ENCODE results near the gene ATG101.

The ATG101 gene

DNA sequence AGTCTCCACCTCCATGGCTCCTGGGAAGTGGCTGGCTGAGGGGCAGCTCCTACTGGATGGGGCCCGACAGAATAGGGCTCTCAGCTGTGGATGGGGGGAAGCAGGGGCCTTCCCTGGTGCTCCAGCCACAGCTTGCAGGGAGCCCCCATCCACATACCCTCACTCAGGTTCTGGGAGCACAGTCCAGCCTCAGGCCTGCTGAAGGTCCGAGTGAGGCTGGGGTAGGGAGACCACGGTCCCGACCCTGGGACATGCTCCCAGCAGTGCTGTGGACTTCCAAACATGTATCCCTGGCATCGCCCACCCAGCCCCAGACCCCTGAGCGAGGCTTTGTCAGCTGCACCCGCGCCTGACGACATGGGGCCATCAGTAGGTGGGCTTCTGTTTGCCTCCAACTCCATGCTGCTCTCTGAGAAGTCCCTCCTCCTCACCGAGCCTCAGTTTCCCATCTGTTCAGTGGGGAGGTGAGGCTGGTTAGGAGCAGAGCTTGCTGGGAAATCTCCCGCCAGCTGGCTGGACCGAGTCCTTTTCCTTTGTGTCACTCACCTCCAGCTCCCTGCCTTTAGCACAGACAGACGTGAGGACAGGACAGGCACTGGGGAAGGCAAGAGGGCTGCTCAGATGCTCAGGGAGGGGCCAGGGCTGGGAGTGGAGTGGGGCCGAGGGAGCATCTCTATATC is 9.1 kb upstream of the ATG101 start:
- ATAC-seq, result peak; percentile 3
- TF ChIP-seq GLIS3 (CRISPR knock-in tag; IDR thresholded peaks at IDR 0.05), result no peak

GRCh38 chr12:52061470-52062166 is 8.2 kb upstream of the ATG101 start:
- no peak; the same call in 1 of the 3 replicates for ATAC-seq
- TF ChIP-seq PPARA (CRISPR knock-in tag; IDR thresholded peaks at IDR 0.05; ENCODE audit: borderline replicate concordance) (no peak), OSR1 (CRISPR knock-in tag; IDR thresholded peaks at IDR 0.05) (no peak), ZFP3 (CRISPR knock-in tag; IDR thresholded peaks at IDR 0.05) (no peak), GLIS3 (CRISPR knock-in tag; IDR thresholded peaks at IDR 0.05) (no peak), RARB (CRISPR knock-in tag; IDR thresholded peaks at IDR 0.05) (no peak), ISL1 (CRISPR knock-in tag; IDR thresholded peaks at IDR 0.05) (no peak), TCF4 (CRISPR knock-in tag; IDR thresholded peaks at IDR 0.05; ENCODE audit: borderline replicate concordance) (no peak)

GRCh38 chr12:52062167-52063081 is 7.4 kb upstream of the ATG101 start:
- TF ChIP-seq ISL1 (CRISPR knock-in tag; IDR thresholded peaks at IDR 0.05) (no peak), SNAI2 (CRISPR knock-in tag; IDR thresholded peaks at IDR 0.05) (no peak), ZFP30 (CRISPR knock-in tag; IDR thresholded peaks at IDR 0.05) (no peak), BACH2 (CRISPR knock-in tag; IDR thresholded peaks at IDR 0.05; ENCODE audit: borderline replicate concordance) (no peak), PATZ1 (CRISPR knock-in tag; IDR thresholded peaks at IDR 0.05; ENCODE audit: borderline replicate concordance) (no peak)
- TF ChIP-seq, protein P1, sequence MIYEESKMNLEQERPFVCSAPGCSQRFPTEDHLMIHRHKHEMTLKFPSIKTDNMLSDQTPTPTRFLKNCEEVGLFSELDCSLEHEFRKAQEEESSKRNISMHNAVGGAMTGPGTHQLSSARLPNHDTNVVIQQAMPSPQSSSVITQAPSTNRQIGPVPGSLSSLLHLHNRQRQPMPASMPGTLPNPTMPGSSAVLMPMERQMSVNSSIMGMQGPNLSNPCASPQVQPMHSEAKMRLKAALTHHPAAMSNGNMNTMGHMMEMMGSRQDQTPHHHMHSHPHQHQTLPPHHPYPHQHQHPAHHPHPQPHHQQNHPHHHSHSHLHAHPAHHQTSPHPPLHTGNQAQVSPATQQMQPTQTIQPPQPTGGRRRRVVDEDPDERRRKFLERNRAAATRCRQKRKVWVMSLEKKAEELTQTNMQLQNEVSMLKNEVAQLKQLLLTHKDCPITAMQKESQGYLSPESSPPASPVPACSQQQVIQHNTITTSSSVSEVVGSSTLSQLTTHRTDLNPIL (CRISPR knock-in tag; IDR thresholded peaks at IDR 0.05; ENCODE audit: low read depth), result no peak
- peak; percentile 0; the same call in 2 of the 3 replicates for ATAC-seq

DNA sequence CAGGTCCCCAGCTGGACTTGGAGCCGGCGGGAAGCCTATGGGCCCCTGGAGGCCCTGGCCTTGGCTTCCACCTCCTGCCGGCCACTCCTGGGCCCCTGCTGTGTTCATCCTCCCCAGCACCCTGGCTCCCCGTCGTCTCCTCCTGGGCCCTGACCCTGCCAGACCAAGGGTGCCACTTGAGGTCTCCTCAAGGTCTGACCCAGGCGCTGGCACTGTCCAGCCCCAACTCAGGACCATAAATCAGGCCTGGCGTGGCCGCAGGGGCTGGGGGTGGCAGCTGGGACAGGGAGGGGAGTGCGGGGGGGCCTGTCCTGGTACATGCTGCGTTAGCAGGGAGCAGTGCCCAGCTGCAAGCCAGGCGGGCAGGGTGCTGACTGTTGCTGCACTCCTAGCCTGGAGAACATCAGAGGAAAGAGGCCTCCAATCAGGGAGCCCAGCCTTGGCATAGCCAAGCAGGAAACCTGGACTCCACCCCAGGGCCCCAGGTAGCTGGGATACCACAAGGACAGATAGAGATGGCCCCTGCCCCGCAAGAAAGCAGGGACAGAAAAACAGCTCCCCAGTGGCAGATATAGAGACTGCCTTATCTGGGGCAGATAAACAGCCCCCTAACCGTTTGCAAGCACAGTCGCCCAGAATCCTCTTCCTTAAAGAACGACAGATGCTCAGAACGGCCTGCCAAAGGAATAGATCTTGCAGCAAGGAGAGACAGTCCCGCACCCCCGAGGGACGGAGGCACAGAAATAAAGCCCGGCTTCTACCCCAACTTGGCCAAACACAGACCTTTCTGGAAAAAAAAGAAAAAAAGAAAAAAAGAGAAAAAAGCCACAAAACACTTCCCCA is 6.5 kb upstream of the ATG101 start:
- ATAC-seq, result no peak
- TF ChIP-seq ZFP30 (CRISPR knock-in tag; IDR thresholded peaks at IDR 0.05) (no peak), CSDC2 (CRISPR knock-in tag; IDR thresholded peaks at IDR 0.05) (no peak), PATZ1 (CRISPR knock-in tag; IDR thresholded peaks at IDR 0.05; ENCODE audit: borderline replicate concordance) (no peak), RARB (CRISPR knock-in tag; IDR thresholded peaks at IDR 0.05) (no peak), ZNF8 (CRISPR knock-in tag; IDR thresholded peaks at IDR 0.05) (no peak), BACH2 (CRISPR knock-in tag; IDR thresholded peaks at IDR 0.05; ENCODE audit: borderline replicate concordance) (no peak), ZFP3 (CRISPR knock-in tag; IDR thresholded peaks at IDR 0.05) (no peak), TCF4 (CRISPR knock-in tag; IDR thresholded peaks at IDR 0.05; ENCODE audit: borderline replicate concordance) (no peak), TOX (CRISPR knock-in tag; IDR thresholded peaks at IDR 0.05; ENCODE audit: borderline replicate concordance) (no peak)
- TF ChIP-seq, protein P2, sequence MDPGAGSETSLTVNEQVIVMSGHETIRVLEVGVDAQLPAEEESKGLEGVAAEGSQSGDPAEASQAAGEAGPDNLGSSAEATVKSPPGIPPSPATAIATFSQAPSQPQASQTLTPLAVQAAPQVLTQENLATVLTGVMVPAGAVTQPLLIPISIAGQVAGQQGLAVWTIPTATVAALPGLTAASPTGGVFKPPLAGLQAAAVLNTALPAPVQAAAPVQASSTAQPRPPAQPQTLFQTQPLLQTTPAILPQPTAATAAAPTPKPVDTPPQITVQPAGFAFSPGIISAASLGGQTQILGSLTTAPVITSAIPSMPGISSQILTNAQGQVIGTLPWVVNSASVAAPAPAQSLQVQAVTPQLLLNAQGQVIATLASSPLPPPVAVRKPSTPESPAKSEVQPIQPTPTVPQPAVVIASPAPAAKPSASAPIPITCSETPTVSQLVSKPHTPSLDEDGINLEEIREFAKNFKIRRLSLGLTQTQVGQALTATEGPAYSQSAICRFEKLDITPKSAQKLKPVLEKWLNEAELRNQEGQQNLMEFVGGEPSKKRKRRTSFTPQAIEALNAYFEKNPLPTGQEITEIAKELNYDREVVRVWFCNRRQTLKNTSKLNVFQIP (CRISPR knock-in tag; IDR thresholded peaks at IDR 0.05; ENCODE audit: borderline replicate concordance, low read depth), result no peak
- TF ChIP-seq, protein P1 (CRISPR knock-in tag; IDR thresholded peaks at IDR 0.05; ENCODE audit: low read depth), result no peak
